Transverse colon (tissue), 4 donors: ENCODE results near the gene CDH24. TPM values are rescaled to one million over a fixed set of nuclear protein-coding genes. Genes with fewer than 3 reads are reported as not detected.

ENCODE experiments used
- DNase-seq: peaks from one replicate; pipeline ENCODE4 v3.0.0-alpha.2; 2019
- H3K27ac ChIP-seq, 4 donors: fragments of 200-600 bp; sonication (generic); 2 replicates each; pipeline ENCODE4 v1.5.1; 2016 to 2018; ENCODE audit warnings: inconsistent platforms in 4 of 4
- H3K27me3 ChIP-seq: fragments of 200-600 bp; sonication (generic); 2 replicates; pipeline ENCODE4 v1.5.1; 2017; ENCODE audit warnings: inconsistent platforms
- H3K36me3 ChIP-seq, 4 donors: fragments of 200-600 bp; sonication (generic); 2 replicates each; pipeline ENCODE4 v1.5.1; 2017 to 2019; ENCODE audit warnings: inconsistent platforms in 4 of 4
- H3K4me1 ChIP-seq, 4 donors: fragments of 200-600 bp; sonication (generic); 2 replicates each; pipeline ENCODE4 v1.5.1; 2017 to 2020; ENCODE audit warnings: inconsistent platforms in 4 of 4
- H3K4me3 ChIP-seq, 4 donors: fragments of 200-600 bp; sonication (generic); 1 replicate in 1 of 4; 2 replicates in 3 of 4; pipeline versions ENCODE4 v1.5.1 to v1.6.1; 2017 to 2019; ENCODE audit warnings: inconsistent platforms in 4 of 4
- H3K9me3 ChIP-seq, 2 donors: fragments of 200-600 bp; sonication (generic); 2 replicates each; pipeline ENCODE4 v1.5.1; 2017 to 2019; ENCODE audit warnings: inconsistent platforms in 2 of 2
- EP300 ChIP-seq: sonication (generic); formaldehyde crosslinking; IDR thresholded peaks from one replicate; pipeline ENCODE4 v1.6.1; 2017; ENCODE audit warnings: antibody characterized with exemption, low read depth
- POLR2A ChIP-seq: fragments of 450-650 bp; IDR thresholded peaks from one replicate; pipeline ENCODE4 v1.6.1; 2016; ENCODE audit warnings: antibody characterized with exemption, mild to moderate bottlenecking, moderate library complexity
- POLR2AphosphoS5 ChIP-seq, 3 donors: sonication (generic); formaldehyde crosslinking; IDR thresholded peaks; one replicate each; pipeline ENCODE4 v1.6.1; 2016; ENCODE audit warnings: antibody characterized with exemption in 3 of 3
- WGBS, 2 donors: methylation state at CpG; one replicate each; pipeline ENCODE4 v1.1.5; 2018; ENCODE audit warnings: low coverage in 1 of 2; 5-methylcytosine and 5-hydroxymethylcytosine counted together
- in situ Hi-C, 4 donors: fragments of 200-750 bp; cut with MboI; loops; one replicate each; pipeline versions ENCODE4 v1.15.0 to v1.15.1; 2017; ENCODE audit warnings: low sequenced_read_pairs in 3 of 4, low pct_ligation_motif_present in 1 of 4, low pct_unique_long_range_greater_than_20kb in 1 of 4
- intact Hi-C: fragments of 100-400 bp; cut with DNase I; formaldehyde crosslinking; loops from one replicate; pipeline ENCODE4 v1.15.1; 2023; ENCODE audit warnings: low total_unique reads
- total RNA-seq, 4 donors: library from RNA; depleted of rRNA; stranded (reverse); fragments of >200 nt; gene quantifications; one replicate each; pipeline ENCODE4 v1.1.0, GENCODE V29; 2016
- TF ChIP-seq, protein P1 (sequence below), 5 experiments: fragments of 200-600 bp in 3 of 5; fragments of 450-650 bp in 2 of 5; sonication (generic) in 3 of 5; IDR thresholded peaks; 1 replicate in 2 of 5; 2 replicates in 3 of 5; pipeline ENCODE4 v1.5.1; 2016 to 2017; ENCODE audit warnings: antibody characterized with exemption in 5 of 5, inconsistent platforms in 3 of 5, mild to moderate bottlenecking in 2 of 5, moderate library complexity in 1 of 5

Gene CDH24
- total RNA-seq, 4 donors from 2014 or later: 1.2 to 6.0 (median 4.2) TPM

- TF ChIP-seq EP300 (no peak), POLR2A (no peak), POLR2AphosphoS5 (IDR thresholded peaks at IDR 0.05) (no peak)
- TF ChIP-seq, protein P1, sequence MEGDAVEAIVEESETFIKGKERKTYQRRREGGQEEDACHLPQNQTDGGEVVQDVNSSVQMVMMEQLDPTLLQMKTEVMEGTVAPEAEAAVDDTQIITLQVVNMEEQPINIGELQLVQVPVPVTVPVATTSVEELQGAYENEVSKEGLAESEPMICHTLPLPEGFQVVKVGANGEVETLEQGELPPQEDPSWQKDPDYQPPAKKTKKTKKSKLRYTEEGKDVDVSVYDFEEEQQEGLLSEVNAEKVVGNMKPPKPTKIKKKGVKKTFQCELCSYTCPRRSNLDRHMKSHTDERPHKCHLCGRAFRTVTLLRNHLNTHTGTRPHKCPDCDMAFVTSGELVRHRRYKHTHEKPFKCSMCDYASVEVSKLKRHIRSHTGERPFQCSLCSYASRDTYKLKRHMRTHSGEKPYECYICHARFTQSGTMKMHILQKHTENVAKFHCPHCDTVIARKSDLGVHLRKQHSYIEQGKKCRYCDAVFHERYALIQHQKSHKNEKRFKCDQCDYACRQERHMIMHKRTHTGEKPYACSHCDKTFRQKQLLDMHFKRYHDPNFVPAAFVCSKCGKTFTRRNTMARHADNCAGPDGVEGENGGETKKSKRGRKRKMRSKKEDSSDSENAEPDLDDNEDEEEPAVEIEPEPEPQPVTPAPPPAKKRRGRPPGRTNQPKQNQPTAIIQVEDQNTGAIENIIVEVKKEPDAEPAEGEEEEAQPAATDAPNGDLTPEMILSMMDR (IDR thresholded peaks at IDR 0.05): no peak
- Histone ChIP-seq H3K27ac (no peak overlapping the region), H3K27me3 (no peaks in the 10 kb centered on the region), H3K36me3 (peaks cover 0 to 25% (median 3%) of the 10 kb centered on the region in 4 donors), H3K9me3 (no peaks in the 10 kb centered on the region), H3K4me1 (peaks cover 0 to under 1% (median 0%) of the 10 kb centered on the region in 4 donors), H3K4me3 (no peak overlapping the region)
- intact Hi-C loops: no loop called here
- DNase-seq: no peak
- WGBS, 2 donors: 88 to 91% methylated on average over 6 to 8 of the region's 8 CpGs
- in situ Hi-C loops: no loop called here
Measured at GRCh38 chr14:23023022-23023794, 34.1 kb downstream of the CDH24 start.

GRCh38 chr14:23021889-23022442 is 35.4 kb downstream of the CDH24 start:
- H3K36me3 ChIP-seq: peaks cover 0 to 17% (median 3%) of the 10 kb centered on the region in 4 donors
- no peaks in the 10 kb centered on the region for H3K27me3 ChIP-seq
- H3K4me1 ChIP-seq: no peaks in the 10 kb centered on the region
- in situ Hi-C loops: no loop called here
- H3K9me3 ChIP-seq: no peaks in the 10 kb centered on the region
- no peak for DNase-seq
- intact Hi-C loops: no loop called here
- TF ChIP-seq, protein P1 (IDR thresholded peaks at IDR 0.05): no peak
- TF ChIP-seq POLR2A (no peak), EP300 (no peak), POLR2AphosphoS5 (IDR thresholded peaks at IDR 0.05) (no peak)
- 76 to 82% methylated on average over 7 of the region's 7 CpGs for WGBS, 2 donors
- H3K4me3 ChIP-seq: no peak overlapping the region
- no peak overlapping the region for H3K27ac ChIP-seq

DNA sequence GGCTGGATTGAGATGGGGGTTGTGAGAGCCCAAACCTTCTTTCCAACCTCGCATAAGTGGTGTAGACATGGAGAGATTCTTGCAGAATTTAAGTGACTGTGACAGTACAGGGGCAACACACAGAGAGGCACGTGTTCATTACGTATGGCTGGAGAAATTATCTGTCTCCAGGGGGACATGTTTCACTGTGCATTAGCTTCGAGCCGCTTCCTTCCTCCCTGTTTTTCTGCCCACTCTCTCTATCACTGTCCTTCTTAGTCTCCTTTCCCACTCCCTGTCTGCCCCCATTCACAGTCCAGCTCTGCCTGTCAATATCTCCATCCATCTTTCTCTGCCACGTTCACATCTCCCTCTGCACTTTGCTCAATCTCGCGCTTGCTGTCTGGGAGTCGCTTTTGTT is 35.9 kb downstream of the CDH24 start:
- peaks cover 0 to 11% (median 3%) of the 10 kb centered on the region in 4 donors for H3K36me3 ChIP-seq
- in situ Hi-C loops: no loop called here
- 63 to 84% methylated on average over 6 to 9 of the region's 9 CpGs for WGBS, 2 donors
- no peak for DNase-seq
- TF ChIP-seq POLR2AphosphoS5 (IDR thresholded peaks at IDR 0.05) (no peak), POLR2A (no peak), EP300 (no peak)
- TF ChIP-seq, protein P1 (IDR thresholded peaks at IDR 0.05): no peak
- H3K4me3 ChIP-seq: no peak overlapping the region
- intact Hi-C loops: no loop called here
- H3K9me3 ChIP-seq: no peaks in the 10 kb centered on the region
- H3K4me1 ChIP-seq: no peaks in the 10 kb centered on the region
- no peaks in the 10 kb centered on the region for H3K27me3 ChIP-seq
- no peak overlapping the region for H3K27ac ChIP-seq

DNA sequence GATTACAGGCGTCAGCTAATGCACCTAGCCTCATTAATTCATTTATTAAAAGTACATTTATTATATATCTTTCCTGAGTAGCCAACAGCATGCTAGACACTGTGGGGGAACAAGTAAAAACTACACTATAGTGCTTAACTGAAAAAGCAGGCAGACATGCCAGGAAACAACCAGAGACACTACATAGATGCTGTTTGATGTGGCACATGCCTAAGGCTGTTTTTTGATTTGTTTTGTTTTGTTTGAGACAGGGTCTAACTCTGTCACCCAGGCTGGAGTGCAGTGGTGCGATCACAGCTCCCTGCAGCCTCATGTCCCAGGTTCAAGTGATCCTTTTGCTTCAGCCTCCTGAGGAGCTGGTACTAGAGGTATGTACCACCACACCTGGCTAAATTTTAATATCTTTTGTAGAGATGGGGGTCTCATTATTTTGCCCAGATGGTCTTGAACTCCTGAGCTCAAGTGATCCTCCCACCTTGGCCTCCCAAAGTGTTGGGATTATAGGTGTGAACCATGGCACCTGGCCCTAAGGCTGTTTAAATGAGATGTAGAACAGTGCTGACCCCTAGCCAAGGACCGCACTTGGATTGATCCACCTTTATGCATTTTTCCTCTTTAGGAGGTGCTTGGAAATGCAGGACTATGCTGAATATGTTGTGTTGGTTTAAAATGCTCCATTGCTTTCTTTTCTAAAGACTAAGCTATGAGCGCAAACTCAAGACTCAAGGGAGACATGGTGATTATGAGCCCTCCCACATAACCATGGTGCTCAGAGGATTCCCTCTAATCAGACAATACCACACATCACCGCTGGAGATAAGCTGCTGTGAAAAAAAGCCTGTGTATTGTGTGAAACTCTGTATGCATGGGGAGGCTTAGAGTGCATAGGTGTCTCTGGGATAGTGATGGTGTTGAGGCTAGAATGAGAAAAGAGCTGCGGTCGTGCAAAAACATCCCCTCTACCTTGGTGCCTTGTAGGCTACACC is 36.9 kb downstream of the CDH24 start:
- WGBS, 2 donors: 94% methylated on average over 7 of the region's 7 CpGs; no CpG with 5 or more reads in 1 of the 2 donors
- Histone ChIP-seq H3K27ac (no peak overlapping the region), H3K4me1 (no peaks in the 10 kb centered on the region), H3K27me3 (no peaks in the 10 kb centered on the region), H3K4me3 (no peak overlapping the region), H3K9me3 (no peaks in the 10 kb centered on the region), H3K36me3 (peaks cover 0 to 1% (median 0%) of the 10 kb centered on the region in 4 donors)
- intact Hi-C loops: no loop called here
- DNase-seq: no peak
- in situ Hi-C loops: no loop called here
- no peak for TF ChIP-seq EP300
- TF ChIP-seq, protein P1 (IDR thresholded peaks at IDR 0.05): no peak
- no peak for TF ChIP-seq POLR2AphosphoS5 (IDR thresholded peaks at IDR 0.05)
- no peak for TF ChIP-seq POLR2A
